Stimulated activated CD8-positive, alpha-beta memory T cell treated with anti-CD3 and anti-CD28 coated beads, Interleukin-4, amount 100 ng/mL, for 1 hour (primary cell): ENCODE measurements around the gene EPHB3.
"Not testable (repeated sequence)": the region's sequence is repeated elsewhere in the genome, so short reads cannot be mapped to it uniquely, and the experiment has no call there.

Source experiments
- DNase-seq, 2 donors: peaks; one replicate each; pipeline ENCODE4 v3.0.0-alpha.2; 2020; ENCODE audit warnings: low read depth in 2 of 2, low spot score in 1 of 2

EPHB3 gene

DNA sequence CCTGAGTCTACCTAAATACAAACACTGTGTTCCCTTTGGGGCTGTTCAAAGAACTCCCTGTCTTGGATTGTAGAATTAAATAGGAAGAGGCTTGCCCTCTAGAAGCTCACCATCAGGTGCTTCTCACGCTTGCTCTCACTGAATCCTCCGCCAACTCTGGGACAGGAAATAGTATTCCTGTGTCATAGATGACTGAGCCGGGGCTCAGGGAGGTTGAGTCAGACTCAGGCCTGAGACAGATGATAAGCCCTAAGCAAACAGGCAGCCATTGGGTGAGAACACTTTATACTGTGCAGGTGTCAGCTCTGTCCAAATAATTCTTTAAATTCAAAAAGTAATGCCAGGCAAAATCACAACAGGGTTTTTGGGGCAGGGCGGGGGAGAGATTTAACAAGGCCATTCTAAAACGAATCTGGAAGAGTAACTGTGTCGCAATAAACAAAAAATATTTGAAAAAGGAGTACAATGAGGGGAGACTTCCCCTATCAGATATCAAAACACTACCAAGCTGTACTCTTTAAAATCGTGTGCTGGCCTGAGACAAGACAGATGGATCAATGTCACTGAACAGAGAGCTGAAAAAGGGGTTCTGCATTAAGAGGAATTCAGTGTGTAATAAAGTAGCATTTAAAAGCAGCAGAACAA, 59.0 kb downstream of the EPHB3 start:
- DNase-seq = no peak

DNA sequence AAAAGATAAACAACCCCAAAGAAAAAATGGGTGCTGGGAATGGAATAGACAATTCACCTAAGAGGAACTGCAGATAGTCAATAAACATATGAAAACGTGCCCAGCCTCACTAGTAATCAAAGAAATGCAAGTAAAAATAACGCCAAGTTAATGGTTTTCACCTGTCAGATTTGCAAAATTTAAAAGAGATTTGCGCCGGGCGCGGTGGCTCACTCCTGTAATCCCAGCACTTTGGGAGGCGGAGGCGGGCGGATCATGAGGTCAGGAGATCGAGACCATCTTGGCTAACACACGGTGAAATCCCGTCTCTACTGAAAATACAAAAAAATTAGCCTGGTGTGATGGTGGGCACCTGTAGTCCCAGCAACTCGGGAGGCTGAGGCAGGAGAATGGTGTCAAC, 60.6 kb downstream of the EPHB3 start:
- DNase-seq = not testable (repeated sequence)

DNA sequence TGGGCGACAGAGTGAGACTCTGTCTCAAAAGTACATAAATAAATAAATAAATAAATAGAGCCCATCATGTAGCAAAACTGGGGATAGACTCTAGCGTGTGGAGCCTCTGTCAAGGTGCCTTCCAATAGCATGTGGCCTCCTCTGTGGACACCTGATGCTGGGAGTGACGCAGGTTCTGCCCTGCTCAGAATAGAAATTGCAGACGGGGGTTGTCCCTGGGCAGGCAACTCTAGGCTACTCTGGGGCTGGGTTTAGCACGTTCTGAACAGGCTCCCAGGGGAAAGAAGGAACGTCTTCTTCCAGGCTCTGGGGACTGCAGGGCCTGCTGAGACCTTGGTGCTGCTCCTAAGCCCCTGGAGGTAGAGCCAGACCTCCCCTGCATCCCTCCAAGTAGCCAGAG, 65.3 kb downstream of the EPHB3 start:
- DNase-seq = no peak

DNA sequence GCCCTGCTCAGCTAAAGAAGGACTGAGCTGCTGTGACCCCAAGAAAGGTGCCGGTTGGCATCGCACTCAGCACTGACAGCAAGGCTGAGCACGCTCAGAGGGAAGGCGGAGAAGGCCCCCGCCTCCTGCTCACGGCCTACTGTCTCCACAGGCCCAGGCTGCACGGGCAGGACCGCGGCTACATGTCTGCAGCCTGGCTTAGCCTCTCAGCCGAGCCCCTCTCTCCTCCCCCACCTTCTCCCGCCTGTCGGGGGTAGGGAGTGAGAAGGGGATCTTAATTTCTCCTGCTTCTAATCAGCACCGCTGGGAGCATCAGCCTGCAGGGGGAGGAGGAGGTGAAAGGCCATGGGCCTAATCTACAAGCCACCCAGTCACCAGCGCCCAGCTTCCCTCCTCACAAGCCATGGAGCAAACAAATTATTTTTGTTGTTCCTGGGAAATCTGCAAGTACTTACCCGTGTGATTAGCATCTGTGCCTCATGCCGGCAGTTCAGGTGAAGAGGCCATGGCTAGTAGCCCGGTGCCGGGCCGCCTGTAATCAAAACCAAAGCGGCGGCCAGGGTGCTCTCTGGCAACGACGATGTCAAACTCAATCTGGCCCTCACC, 68.1 kb downstream of the EPHB3 start:
- no peak for DNase-seq

DNA sequence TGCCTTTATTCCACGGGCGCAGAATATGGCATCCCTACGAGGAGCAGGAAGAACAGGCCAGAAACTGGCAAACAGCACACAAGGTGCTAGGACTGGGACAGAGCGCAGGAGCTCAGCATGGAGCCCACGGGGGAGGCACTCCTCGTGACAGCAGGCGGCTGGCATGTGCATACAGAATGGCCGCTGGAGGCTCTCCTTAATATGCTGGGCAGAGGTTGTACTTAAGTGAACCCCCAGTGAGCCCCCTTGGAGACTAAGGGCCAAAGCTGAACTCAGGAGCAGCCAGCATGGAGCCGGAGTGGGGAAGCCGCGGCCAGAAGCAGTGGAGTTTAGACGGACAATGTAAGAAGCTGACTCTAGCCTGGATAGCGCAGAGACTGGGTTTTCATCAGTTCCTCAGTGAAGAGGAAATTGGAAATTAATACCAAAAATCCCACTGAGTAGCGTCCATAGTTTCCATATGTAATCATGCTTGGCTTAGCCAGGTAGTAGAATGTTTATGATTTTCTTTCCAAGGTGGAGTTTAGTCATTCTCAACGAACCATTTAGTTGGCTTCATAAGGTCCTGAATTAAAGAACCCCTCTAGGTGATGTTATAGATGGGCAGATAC, 69.4 kb downstream of the EPHB3 start:
- no peak for DNase-seq

DNA sequence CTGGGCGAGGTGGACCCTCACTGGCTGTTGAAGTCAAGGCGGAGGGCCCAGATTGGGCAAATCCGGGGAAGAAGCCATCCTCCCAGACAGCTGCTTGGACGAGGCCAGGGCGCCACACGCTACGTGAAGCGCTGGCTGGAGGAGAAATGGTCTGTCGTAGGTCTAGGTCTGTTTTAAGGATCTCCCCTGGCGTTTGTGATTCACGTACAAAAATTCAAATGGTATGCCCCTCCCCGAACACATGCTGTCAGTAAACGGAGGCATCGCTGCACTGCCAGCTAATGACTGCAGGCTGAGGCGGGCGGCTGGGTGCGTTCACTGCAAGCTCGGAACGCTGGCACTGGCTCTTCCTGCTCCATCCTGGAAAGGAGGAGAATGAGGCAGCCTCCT, 69.9 kb downstream of the EPHB3 start:
- DNase-seq = no peak
